Endothelial cell of umbilical vein (primary cell): ENCODE data around the gene USPL1. TPM values are rescaled to one million over a fixed set of nuclear protein-coding genes. Genes with fewer than 3 reads are reported as not detected.

Experiments
- BruUV-seq: library from RNA; stranded (reverse); fragments of 400-500 nt; replicated peaks from 2 replicates; lab custom pipeline; 2021; lab: Mats Ljungman, UMichigan
- CTCF ChIA-PET: fragments of 300-600, 350-600 bp; sonication (Branson Sonifier 250); formaldehyde crosslinking; loops from one replicate; lab custom pipeline; 2021; ENCODE audit warnings: antibody characterized with exemption, inconsistent platforms; lab: Charles Lee
- POLR2A ChIA-PET: fragments of 300-600, 350-600 bp; sonication (Branson Sonifier 250); formaldehyde crosslinking; loops from one replicate; lab custom pipeline; 2021; ENCODE audit warnings: antibody characterized with exemption, inconsistent platforms; lab: Charles Lee
- DNase-seq: peaks from one replicate; pipeline ENCODE4 v3.0.0-alpha.2; 2011; ENCODE audit warnings: low read depth, low spot score
- FAIRE-seq: peaks from 2 replicates; lab custom pipeline; 2011; peaks lifted over from hg19 to GRCh38; lab: Jason Lieb, UNC
- H2AFZ ChIP-seq: 2 replicates; pipeline ENCODE4 v1.6.0; 2012; ENCODE audit warnings: low read depth, low read length, control low read depth, inconsistent platforms
- H3K27ac ChIP-seq: 2 replicates; pipeline ENCODE4 v1.5.1; 2011; ENCODE audit warnings: low read depth, mild to moderate bottlenecking, control low read depth, low read length, moderate library complexity; ENCODE audit not compliant: insufficient read depth
- H3K27me3 ChIP-seq, 2 experiments: 2 replicates each; pipeline versions ENCODE4 v1.6.0 to v1.6.1; 2011; ENCODE audit warnings: low read length in 2 of 2, mixed read lengths in 1 of 2; ENCODE audit not compliant: control insufficient read depth in 2 of 2, insufficient read depth in 2 of 2
- H3K36me3 ChIP-seq, 2 experiments: 2 replicates in 1 of 2; 3 replicates in 1 of 2; pipeline ENCODE4 v1.5.1; 2011; ENCODE audit warnings: low read length in 2 of 2, mild to moderate bottlenecking in 1 of 2, moderate library complexity in 1 of 2; ENCODE audit not compliant: control insufficient read depth in 2 of 2, insufficient read depth in 2 of 2; ENCODE audit errors: extremely low read depth in 1 of 2
- H3K4me1 ChIP-seq: 3 replicates; pipeline ENCODE4 v1.5.1; 2011; ENCODE audit warnings: mild to moderate bottlenecking, low read length; ENCODE audit not compliant: control insufficient read depth, insufficient read depth; ENCODE audit errors: extremely low read depth
- H3K4me2 ChIP-seq: 2 replicates; pipeline ENCODE4 v1.6.1; 2011; ENCODE audit warnings: low read length, control low read depth, mixed read lengths; ENCODE audit not compliant: insufficient read depth
- H3K4me3 ChIP-seq, 3 experiments: fragments of 200-600 bp in 1 of 3; sonication (generic), shearing (Covaris generic) in 1 of 3; replicated peaks in 1 of 3; 2 replicates each; pipeline ENCODE4 v1.5.1; 2011 to 2016; ENCODE audit warnings: control low read depth in 3 of 3, low read length in 3 of 3, mild to moderate bottlenecking in 2 of 3, inconsistent platforms in 1 of 3, low read depth in 1 of 3, moderate library complexity in 1 of 3; ENCODE audit not compliant: insufficient read depth in 1 of 3
- H3K79me2 ChIP-seq: 2 replicates; pipeline ENCODE4 v1.6.0; 2012; ENCODE audit warnings: low read length, inconsistent platforms; ENCODE audit not compliant: control insufficient read depth, insufficient read depth
- H3K9ac ChIP-seq: replicated peaks from 2 replicates; pipeline ENCODE3; 2011; ENCODE audit warnings: low read length, control low read depth; ENCODE audit not compliant: insufficient read depth; ENCODE audit errors: extremely low read depth
- H3K9me1 ChIP-seq: replicated peaks from 3 replicates; pipeline ENCODE4 v1.6.0; 2011; ENCODE audit warnings: mild to moderate bottlenecking, low read length; ENCODE audit not compliant: control insufficient read depth, insufficient read depth; ENCODE audit errors: extremely low read depth
- H3K9me3 ChIP-seq: replicated peaks from 2 replicates; pipeline ENCODE4 v1.5.1; 2012; ENCODE audit warnings: low read length, inconsistent platforms; ENCODE audit not compliant: control insufficient read depth, insufficient read depth
- H4K20me1 ChIP-seq: replicated peaks from 2 replicates; pipeline ENCODE3; 2011; ENCODE audit warnings: mild to moderate bottlenecking, low read length; ENCODE audit not compliant: control insufficient read depth, insufficient read depth; ENCODE audit errors: extremely low read depth
- CTCF ChIP-seq, 2 donors: IDR thresholded peaks; 1 replicate in 1 of 2; 2 replicates in 1 of 2; pipeline ENCODE4 v1.5.1; 2011; ENCODE audit warnings: low read length in 2 of 2, mild to moderate bottlenecking in 2 of 2, moderate library complexity in 2 of 2, control low read depth in 1 of 2, inconsistent platforms in 1 of 2, low read depth in 1 of 2; ENCODE audit not compliant: insufficient read depth in 1 of 2; ENCODE audit errors: extremely low read depth in 1 of 2
- EZH2 ChIP-seq: IDR thresholded peaks from 2 replicates; pipeline ENCODE4 v1.6.1; 2012; ENCODE audit warnings: borderline replicate concordance, low read depth, mild to moderate bottlenecking, moderate library complexity, low read length, inconsistent platforms; ENCODE audit not compliant: severe bottlenecking
- FOS ChIP-seq: IDR thresholded peaks from 2 replicates; pipeline ENCODE4 v1.6.1; 2011; ENCODE audit warnings: mild to moderate bottlenecking, low read length, moderate library complexity, borderline replicate concordance; ENCODE audit not compliant: insufficient read depth
- GATA2 ChIP-seq: IDR thresholded peaks from 2 replicates; pipeline ENCODE4 v1.7.0; 2011; ENCODE audit warnings: low read depth, mild to moderate bottlenecking, moderate library complexity, mixed read lengths, low read length; ENCODE audit not compliant: insufficient read length, insufficient read depth
- JUN ChIP-seq: IDR thresholded peaks from 2 replicates; pipeline ENCODE4 v1.6.1; 2011; ENCODE audit warnings: borderline replicate concordance, low read depth; ENCODE audit not compliant: insufficient read length, insufficient read depth
- MAX ChIP-seq: IDR thresholded peaks from 2 replicates; pipeline ENCODE4 v1.6.1; 2011; ENCODE audit not compliant: insufficient read depth, insufficient read length
- MYC ChIP-seq: IDR thresholded peaks from one replicate; pipeline ENCODE4 v1.6.1; 2011; ENCODE audit warnings: mild to moderate bottlenecking, low read depth, low read length
- POLR2A ChIP-seq: IDR thresholded peaks from 2 replicates; pipeline ENCODE4 v1.6.1; 2012; ENCODE audit warnings: low read depth, mild to moderate bottlenecking, control low read depth, low read length
- POLR2AphosphoS5 ChIP-seq: IDR thresholded peaks from 2 replicates; pipeline ENCODE4 v1.6.1; 2012; ENCODE audit warnings: low read depth, mild to moderate bottlenecking, control low read depth, low read length, moderate library complexity; ENCODE audit not compliant: insufficient read depth
- dilution Hi-C: fragments of 300-500 bp; cut with MboI; formaldehyde crosslinking; loops from one replicate; pipeline ENCODE4 v1.15.0; 2019; ENCODE audit warnings: low sequenced_read_pairs; ENCODE audit not compliant: extremely low pct_ligation_motif_present
- intact Hi-C: fragments of 100-400 bp; cut with micrococcal nuclease; formaldehyde crosslinking; loops from one replicate; pipeline ENCODE4 v1.10.0; 2022
- polyA plus RNA-seq, 4 experiments: library from polyadenylated mRNA; depleted of rRNA in 3 of 4; stranded (reverse) in 3 of 4; unstranded in 1 of 4; fragments of >200 nt; gene quantifications; 2 replicates each; pipeline versions ENCODE4 v1.2.1 to v1.2.3, GENCODE V29; 2011 to 2012; ENCODE audit warnings: missing spikeins in 1 of 4
- total RNA-seq: library from RNA; stranded (reverse); gene quantifications from 2 replicates; pipeline ENCODE4 v1.2.3, GENCODE V29; 2021

USPL1 gene
- total and polyA plus RNA-seq, 2 donors (not counting 3 experiments of a cell fraction or from before 2014, with no cell fraction given): 14.6 to 21.0 TPM

- H3K27ac ChIP-seq: no peak overlapping the region
- no TSS peak for BruUV-seq
Observed at GRCh38 chr13:30687601-30688000, 69.9 kb downstream of the USPL1 start.

More at GRCh38 chr13:30687601-30688000, 69.9 kb downstream of the USPL1 start:
- H3K79me2 ChIP-seq: no peaks in the 10 kb centered on the region
- no peak overlapping the region for H3K9ac ChIP-seq
- CTCF ChIA-PET: no interaction called here
- DNase-seq (no peak), FAIRE-seq (no peak)
- H2AFZ ChIP-seq: no peak overlapping the region
- H3K9me1 ChIP-seq: no peaks in the 10 kb centered on the region
- H3K9me3 ChIP-seq: no peaks in the 10 kb centered on the region
- no peaks in the 10 kb centered on the region for H3K36me3 ChIP-seq
- dilution Hi-C loops (loop anchor here (25.0 kb wide), 1 partner anchor 100 kb away; no protein-coding TSS in a partner anchor), intact Hi-C loops (no loop called here)
- H4K20me1 ChIP-seq: no peaks in the 10 kb centered on the region
- H3K4me3 ChIP-seq: no peak overlapping the region
- H3K4me1 ChIP-seq: no peaks in the 10 kb centered on the region
- POLR2A ChIA-PET: no interaction called here
- no peak overlapping the region for H3K4me2 ChIP-seq
- no peak for TF ChIP-seq CTCF (IDR thresholded peaks at IDR 0.05; ENCODE audit: extremely low read depth in 1 of 2, insufficient read depth in 1 of 2, low read depth in 1 of 2, low read length in 2 of 2)
- TF ChIP-seq POLR2A: no peak
- TF ChIP-seq EZH2: no peak
- no peak for TF ChIP-seq JUN
- TF ChIP-seq MAX: no peak
- no peak for TF ChIP-seq POLR2AphosphoS5
- TF ChIP-seq MYC: no peak
- no peak for TF ChIP-seq GATA2
- TF ChIP-seq FOS: no peak
- H3K27me3 ChIP-seq: no peaks in the 10 kb centered on the region
